GM12878 (cell line): ENCODE measurements around the gene COL4A2. TPM values are rescaled to one million over a fixed set of nuclear protein-coding genes. Genes with fewer than 3 reads are reported as not detected.
A peak's percentile ranks its signal among the peaks of the same experiment; 100 is the strongest.

Experiments used
- EED ChIP-seq: sonication (generic); IDR thresholded peaks from 2 replicates; pipeline ENCODE4 v1.6.1; 2016; ENCODE audit warnings: antibody characterized with exemption, low read depth
- FOS ChIP-seq: IDR thresholded peaks from 3 replicates; pipeline ENCODE4 v1.6.1; 2011; ENCODE audit warnings: borderline replicate concordance; ENCODE audit not compliant: insufficient read length; ENCODE audit errors: extremely low read depth
- JUNB ChIP-seq: IDR thresholded peaks from 2 replicates; pipeline ENCODE4 v1.6.1; 2016; ENCODE audit warnings: antibody characterized with exemption, mild to moderate bottlenecking
- MTA3 ChIP-seq: IDR thresholded peaks from 2 replicates; pipeline ENCODE4 v1.6.1; 2012; ENCODE audit warnings: low read length, inconsistent platforms, borderline replicate concordance
- PAX5 ChIP-seq: IDR thresholded peaks from 2 replicates; pipeline ENCODE4 v1.6.1; 2011; ENCODE audit warnings: low read depth, low read length, borderline replicate concordance
- RBBP5 ChIP-seq: fragments of 200-600 bp; sonication (generic); conservative IDR thresholded peaks from 2 replicates; pipeline ENCODE4 v1.6.1; 2016
- SPI1 ChIP-seq: IDR thresholded peaks from 2 replicates; pipeline ENCODE4 v1.6.1; 2011; ENCODE audit warnings: low read depth, mild to moderate bottlenecking, low read length, moderate library complexity, borderline replicate concordance; ENCODE audit not compliant: insufficient read depth
- TAF1 ChIP-seq: IDR thresholded peaks from 2 replicates; pipeline ENCODE4 v1.6.1; 2011; ENCODE audit warnings: mild to moderate bottlenecking, low read depth, low read length, borderline replicate concordance
- TARDBP ChIP-seq: IDR thresholded peaks from 2 replicates; pipeline ENCODE4 v1.6.1; 2016; ENCODE audit warnings: borderline replicate concordance
- TCF12 ChIP-seq: IDR thresholded peaks from 2 replicates; pipeline ENCODE4 v1.6.1; 2011; ENCODE audit warnings: low read depth, mild to moderate bottlenecking, low read length
- TCF3 ChIP-seq: IDR thresholded peaks from 2 replicates; pipeline ENCODE4 v1.6.1; 2012; ENCODE audit warnings: low read depth, mild to moderate bottlenecking, low read length, borderline replicate concordance; ENCODE audit not compliant: insufficient read depth
- YY1 ChIP-seq: IDR thresholded peaks from 2 replicates; pipeline ENCODE4 v1.6.1; 2011; ENCODE audit warnings: low read depth, mild to moderate bottlenecking, low read length
- polyA plus RNA-seq, 11 experiments: library from polyadenylated mRNA; depleted of rRNA in 4 of 11; unstranded in 6 of 11; stranded (reverse) in 5 of 11; fragments of >200 nt; fragmentation: Nextera tagmentation in 4 of 11; fragmentation: Illumina TruSeq in 1 of 11; extraction: Ambion mirVana in 4 of 11; extraction: Trizol in 1 of 11; gene quantifications; 1 replicate in 1 of 11; 2 replicates in 10 of 11; pipeline versions ENCODE4 v1.2.1 to v1.2.3, GENCODE V29; 2011 to 2016; ENCODE audit warnings: inconsistent platforms in 2 of 11, missing spikeins in 2 of 11, low read depth in 1 of 11
- total RNA-seq, 4 experiments: library from RNA; depleted of rRNA in 3 of 4; stranded (reverse); fragments of >200 nt in 3 of 4; fragmentation: Illumina TruSeq in 1 of 4; extraction: Trizol in 1 of 4; gene quantifications; 2 replicates each; pipeline versions ENCODE4 v1.2.1 to v1.2.3, GENCODE V29; 2013 to 2021
- TF ChIP-seq, protein P1 (sequence below): fragments of 450-650 bp; IDR thresholded peaks from 2 replicates; pipeline ENCODE4 v1.6.1; 2018; ENCODE audit warnings: borderline replicate concordance, mild to moderate bottlenecking; ENCODE audit not compliant: partially characterized antibody
- TF ChIP-seq, protein P2 (sequence below): IDR thresholded peaks from 2 replicates; pipeline ENCODE4 v1.6.1; 2012; ENCODE audit warnings: low read depth, low read length, improper control_type of control experiment

Gene COL4A2
- total and polyA plus RNA-seq, 10 of the 15 experiments (the other 5 are each of a cell fraction or from before 2014, with no cell fraction given), result 0.16 to 1.6 (median 0.62) TPM; not detected in 3

DNA sequence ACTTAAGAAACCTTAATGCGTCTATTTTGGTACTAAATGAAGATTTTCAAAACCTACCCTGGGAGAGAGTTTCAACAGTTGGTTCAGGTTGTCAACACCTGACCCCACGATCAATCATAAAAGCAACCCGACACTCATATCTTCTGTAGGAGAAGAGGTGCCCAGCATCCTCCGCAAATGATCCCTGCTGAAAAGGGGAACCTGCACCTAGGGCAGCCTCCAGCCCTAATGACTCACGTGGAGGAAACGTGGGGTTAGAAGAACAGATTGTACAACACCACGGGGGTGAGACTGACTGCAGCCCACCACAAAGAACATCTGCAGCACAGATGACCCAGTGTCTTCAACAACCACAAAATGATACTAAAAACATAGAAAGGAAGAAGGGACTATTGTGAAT is 138.1 kb downstream of the COL4A2 start (continued):
- TF ChIP-seq, protein P1, sequence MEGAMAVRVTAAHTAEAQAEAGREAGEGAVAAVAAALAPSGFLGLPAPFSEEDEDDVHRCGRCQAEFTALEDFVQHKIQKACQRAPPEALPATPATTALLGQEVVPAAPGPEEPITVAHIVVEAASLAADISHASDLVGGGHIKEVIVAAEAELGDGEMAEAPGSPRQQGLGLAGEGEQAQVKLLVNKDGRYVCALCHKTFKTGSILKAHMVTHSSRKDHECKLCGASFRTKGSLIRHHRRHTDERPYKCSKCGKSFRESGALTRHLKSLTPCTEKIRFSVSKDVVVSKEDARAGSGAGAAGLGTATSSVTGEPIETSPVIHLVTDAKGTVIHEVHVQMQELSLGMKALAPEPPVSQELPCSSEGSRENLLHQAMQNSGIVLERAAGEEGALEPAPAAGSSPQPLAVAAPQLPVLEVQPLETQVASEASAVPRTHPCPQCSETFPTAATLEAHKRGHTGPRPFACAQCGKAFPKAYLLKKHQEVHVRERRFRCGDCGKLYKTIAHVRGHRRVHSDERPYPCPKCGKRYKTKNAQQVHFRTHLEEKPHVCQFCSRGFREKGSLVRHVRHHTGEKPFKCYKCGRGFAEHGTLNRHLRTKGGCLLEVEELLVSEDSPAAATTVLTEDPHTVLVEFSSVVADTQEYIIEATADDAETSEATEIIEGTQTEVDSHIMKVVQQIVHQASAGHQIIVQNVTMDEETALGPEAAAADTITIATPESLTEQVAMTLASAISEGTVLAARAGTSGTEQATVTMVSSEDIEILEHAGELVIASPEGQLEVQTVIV, result no peak
- TF ChIP-seq TAF1 (no peak), FOS (no peak), JUNB (peak; percentile 47; the same call in 1 of the 2 replicates), EED (peak; percentile 75), SPI1 (peak; percentile 76; the same call in 1 of the 2 replicates), YY1 (no peak), PAX5 (peak; percentile 75), RBBP5 (no peak), TARDBP (no peak), TCF12 (peak; percentile 89), MTA3 (no peak), TCF3 (no peak; the same call in 1 of the 2 replicates)
- TF ChIP-seq, protein P2, sequence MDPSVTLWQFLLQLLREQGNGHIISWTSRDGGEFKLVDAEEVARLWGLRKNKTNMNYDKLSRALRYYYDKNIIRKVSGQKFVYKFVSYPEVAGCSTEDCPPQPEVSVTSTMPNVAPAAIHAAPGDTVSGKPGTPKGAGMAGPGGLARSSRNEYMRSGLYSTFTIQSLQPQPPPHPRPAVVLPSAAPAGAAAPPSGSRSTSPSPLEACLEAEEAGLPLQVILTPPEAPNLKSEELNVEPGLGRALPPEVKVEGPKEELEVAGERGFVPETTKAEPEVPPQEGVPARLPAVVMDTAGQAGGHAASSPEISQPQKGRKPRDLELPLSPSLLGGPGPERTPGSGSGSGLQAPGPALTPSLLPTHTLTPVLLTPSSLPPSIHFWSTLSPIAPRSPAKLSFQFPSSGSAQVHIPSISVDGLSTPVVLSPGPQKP, result no peak
- TF ChIP-seq, all 136 proteins: peak for 30
